Ishikawa (cell line): ENCODE results near the gene TBC1D4.

ENCODE experiments used
- CEBPB ChIP-seq: IDR thresholded peaks from 2 replicates; pipeline ENCODE4 v1.6.1; 2012
- CREB1 ChIP-seq: IDR thresholded peaks from 2 replicates; pipeline ENCODE4 v1.6.1; 2012; ENCODE audit warnings: low read depth
- EGR1 ChIP-seq: IDR thresholded peaks from 2 replicates; pipeline ENCODE4 v1.6.1; 2012
- EP300 ChIP-seq: IDR thresholded peaks from 2 replicates; pipeline ENCODE4 v1.6.1; 2012; ENCODE audit warnings: borderline replicate concordance
- FOXM1 ChIP-seq: IDR thresholded peaks from 2 replicates; pipeline ENCODE4 v1.6.1; 2012; ENCODE audit warnings: low read depth, borderline replicate concordance
- MAX ChIP-seq: IDR thresholded peaks from 2 replicates; pipeline ENCODE4 v1.6.1; 2012
- NFIC ChIP-seq: IDR thresholded peaks from 2 replicates; pipeline ENCODE4 v1.6.1; 2012
- RAD21 ChIP-seq: IDR thresholded peaks from 2 replicates; pipeline ENCODE4 v1.6.1; 2012; ENCODE audit warnings: low read depth
- REST ChIP-seq: IDR thresholded peaks from 2 replicates; pipeline ENCODE4 v1.6.1; 2012; ENCODE audit warnings: low read depth, mild to moderate bottlenecking
- TAF1 ChIP-seq: IDR thresholded peaks from 2 replicates; pipeline ENCODE4 v1.6.1; 2012; ENCODE audit warnings: low read depth, mild to moderate bottlenecking
- TCF12 ChIP-seq: IDR thresholded peaks from 2 replicates; pipeline ENCODE4 v1.6.1; 2012; ENCODE audit warnings: low read depth
- TEAD4 ChIP-seq: IDR thresholded peaks from 2 replicates; pipeline ENCODE4 v1.6.1; 2012
- USF1 ChIP-seq: IDR thresholded peaks from 2 replicates; pipeline ENCODE4 v1.6.1; 2012
- YY1 ChIP-seq: IDR thresholded peaks from 2 replicates; pipeline ENCODE4 v1.6.1; 2012; ENCODE audit warnings: low read depth
- ZBTB7A ChIP-seq: IDR thresholded peaks from 2 replicates; pipeline ENCODE4 v1.6.1; 2012; ENCODE audit warnings: low read depth

Gene TBC1D4

GRCh38 chr13:75255653-75256052 is 226.3 kb downstream of the TBC1D4 start:
- TF ChIP-seq CREB1 (no peak), FOXM1 (no peak), CEBPB (no peak), RAD21 (no peak), REST (no peak), TCF12 (no peak)

GRCh38 chr13:75255147-75255546 is 226.8 kb downstream of the TBC1D4 start:
- no peak for TF ChIP-seq MAX
- TF ChIP-seq USF1, result no peak
- no peak for TF ChIP-seq REST
- no peak for TF ChIP-seq CEBPB
- TF ChIP-seq EGR1, result no peak
- TF ChIP-seq FOXM1, result no peak
- TF ChIP-seq NFIC, result no peak
- no peak for TF ChIP-seq CREB1
- no peak for TF ChIP-seq RAD21
- TF ChIP-seq EP300, result no peak
- TF ChIP-seq YY1, result no peak
- TF ChIP-seq ZBTB7A, result no peak
- no peak for TF ChIP-seq TEAD4
- no peak for TF ChIP-seq TAF1
- no peak for TF ChIP-seq TCF12

- TF ChIP-seq ZBTB7A (no peak), TAF1 (no peak), TEAD4 (no peak), CEBPB (no peak), EP300 (no peak), MAX (no peak), EGR1 (no peak), CREB1 (no peak), NFIC (no peak), USF1 (no peak)
Measured at GRCh38 chr13:75251188-75251587, 230.8 kb downstream of the TBC1D4 start.

- TF ChIP-seq EP300 (no peak), EGR1 (no peak), YY1 (no peak), TCF12 (no peak), USF1 (no peak), TAF1 (no peak), CEBPB (no peak), ZBTB7A (no peak), REST (no peak)
Measured at GRCh38 chr13:75250526-75251178, 231.3 kb downstream of the TBC1D4 start.
